Peyer's patch (tissue), 4 donors: Measurements from ENCODE around the gene MRPL50.

Experiments
- CTCF ChIP-seq, 6 experiments: fragments of 450-650 bp in 4 of 6; fragments of 200-600 bp in 2 of 6; sonication (generic) in 1 of 6; IDR thresholded peaks; one replicate each; pipeline ENCODE4 v1.5.1; 2017 to 2019; ENCODE audit warnings: antibody characterized with exemption in 6 of 6, mild to moderate bottlenecking in 3 of 6, moderate library complexity in 1 of 6
- POLR2A ChIP-seq, 2 donors: fragments of 450-650 bp; IDR thresholded peaks; one replicate each; pipeline ENCODE4 v1.5.1; 2017; ENCODE audit warnings: antibody characterized with exemption in 2 of 2, mild to moderate bottlenecking in 2 of 2, moderate library complexity in 2 of 2

GRCh38 chr9:101341958-101342357, 56.5 kb downstream of the MRPL50 start:
- TF ChIP-seq POLR2A (IDR thresholded peaks at IDR 0.05) (no peak), CTCF (IDR thresholded peaks at IDR 0.05) (no peak)
